NCI-H2227 treated with DMSO at 0.1 percent for 48 hours (cell line): ENCODE data around the gene SPATS2L.
A peak's percentile ranks its signal among the peaks of the same experiment; 100 is the strongest.

Experiments used
- DNase-seq: peaks from one replicate; lab custom pipeline; 2025; lab: John Stamatoyannopoulos, UW

SPATS2L gene

GRCh38 chr2:200297989-200298388 lies 8.5 kb upstream of the SPATS2L start:
- no peak for DNase-seq

GRCh38 chr2:200298816-200299215 lies 7.7 kb upstream of the SPATS2L start:
- no peak for DNase-seq

GRCh38 chr2:200300065-200300464 lies 6.4 kb upstream of the SPATS2L start:
- DNase-seq, result no peak

DNA sequence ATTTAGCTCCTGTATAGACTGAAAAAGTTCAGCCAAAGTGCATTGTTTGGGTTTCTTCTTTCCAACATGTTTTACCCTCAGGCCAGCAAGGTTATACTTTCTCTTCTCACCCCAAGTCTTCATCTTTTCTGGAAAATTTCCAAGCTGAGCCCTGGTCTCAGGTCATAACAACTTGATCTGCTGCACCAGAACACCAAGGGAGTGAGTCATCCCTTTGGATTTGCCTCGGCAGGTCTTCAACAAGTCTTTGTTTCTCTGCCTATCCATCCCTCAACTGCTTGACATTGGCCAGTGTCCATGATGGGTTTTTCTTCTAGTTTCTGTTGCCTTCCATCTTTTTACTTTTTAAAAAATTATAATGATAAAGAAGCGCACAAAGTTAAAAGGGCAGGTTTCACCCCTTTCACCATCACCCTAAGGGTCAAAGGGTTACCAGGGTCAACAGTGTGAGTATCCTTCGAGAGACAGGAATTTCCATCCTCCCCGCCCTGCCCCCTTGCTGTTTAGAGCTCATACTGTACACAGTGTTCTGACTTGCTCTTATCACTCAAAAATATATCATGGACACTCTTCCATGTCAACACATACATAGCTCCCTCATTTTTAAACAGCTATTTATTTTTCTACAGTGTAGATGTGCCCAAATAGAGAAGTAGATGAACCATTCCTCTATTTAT lies 5.7 kb upstream of the SPATS2L start:
- DNase-seq, result no peak

DNA sequence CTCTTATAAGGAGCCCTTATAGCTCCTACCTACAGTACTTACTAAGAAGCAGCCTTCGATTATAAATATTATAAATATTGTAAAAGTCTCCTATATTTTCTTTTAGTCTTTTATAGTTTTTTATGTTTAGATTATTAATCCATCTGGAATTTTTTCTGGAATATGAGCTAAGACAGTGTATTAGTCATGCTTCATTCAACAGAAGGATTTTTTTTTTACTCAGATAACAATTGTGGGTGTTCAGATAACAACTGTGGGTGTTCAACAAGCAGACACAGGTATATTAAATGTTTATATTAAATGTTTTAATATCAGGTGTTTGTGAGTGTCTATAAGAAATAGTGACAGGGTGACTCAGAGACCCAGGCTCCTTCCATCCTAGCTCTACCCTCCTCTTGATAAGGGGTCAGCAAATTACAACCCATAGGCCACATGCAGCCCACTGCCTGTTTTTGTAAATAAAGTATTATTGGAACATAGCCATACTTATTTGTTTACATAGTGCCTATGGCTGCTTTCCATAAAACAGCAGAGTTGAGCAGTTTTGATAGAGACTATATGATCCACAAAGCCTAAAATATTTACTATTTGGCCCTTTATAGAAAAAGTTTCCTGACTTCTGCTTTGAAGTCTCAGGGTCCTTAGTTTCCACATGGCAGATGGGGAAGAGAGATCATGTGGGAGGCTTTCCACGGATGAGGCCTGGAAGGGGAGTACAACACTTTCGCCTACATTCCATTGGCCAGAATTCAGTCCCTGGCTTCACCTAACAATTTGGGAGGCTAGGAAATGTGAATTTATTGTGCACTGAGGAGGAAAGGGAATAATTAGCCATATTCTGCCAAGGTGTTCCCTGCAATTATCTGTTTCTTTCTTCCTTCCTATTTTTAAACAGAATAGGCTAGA lies 4.3 kb upstream of the SPATS2L start:
- DNase-seq, result no peak

DNA sequence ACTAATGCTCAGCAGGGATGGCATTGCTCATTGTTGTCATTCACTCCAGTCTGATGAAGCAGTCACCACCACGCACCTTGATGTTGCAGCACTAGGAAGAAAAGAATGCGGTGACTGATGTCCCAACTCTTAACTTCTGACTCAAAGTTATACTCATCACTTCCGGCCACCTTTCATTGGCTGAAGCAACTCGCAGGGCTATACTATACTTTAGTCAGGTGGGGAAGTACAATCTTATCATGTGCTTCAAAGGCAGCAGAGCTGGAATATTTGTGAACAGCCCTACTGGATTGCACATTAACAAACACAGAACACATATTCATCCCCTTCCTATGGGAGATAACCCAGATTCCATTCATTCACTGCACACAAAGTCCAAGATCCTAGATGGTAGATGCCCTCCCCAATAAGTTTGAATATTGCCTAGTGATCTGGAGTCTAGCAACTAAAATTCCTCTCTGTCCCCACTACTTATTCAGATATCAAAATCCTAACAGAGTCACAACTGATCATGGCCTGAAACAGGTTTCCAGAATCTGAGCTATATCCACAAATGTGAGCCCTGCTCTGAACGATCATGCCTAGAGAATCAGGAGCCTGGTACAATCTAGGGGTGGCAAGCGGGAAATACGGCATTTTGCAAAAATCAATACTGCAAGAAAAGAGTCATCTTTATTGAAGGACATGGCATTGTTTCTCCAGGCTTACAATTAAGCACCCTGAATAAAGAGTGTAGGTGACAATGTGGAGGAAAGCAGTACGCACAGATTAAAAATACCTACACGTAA lies 3.4 kb upstream of the SPATS2L start:
- DNase-seq, result no peak

GRCh38 chr2:200305797-200306195 lies 697 bp upstream of the SPATS2L start:
- DNase-seq, result peak; percentile 80

- DNase-seq, result peak; percentile 42
Observed at GRCh38 chr2:200306931-200307723, 634 bp downstream of the SPATS2L start.

- no peak for DNase-seq
Observed at GRCh38 chr2:200307724-200308545, 1.4 kb downstream of the SPATS2L start.

- peak; percentile 8 for DNase-seq
Observed at GRCh38 chr2:200308546-200309295, 2.2 kb downstream of the SPATS2L start.

DNA sequence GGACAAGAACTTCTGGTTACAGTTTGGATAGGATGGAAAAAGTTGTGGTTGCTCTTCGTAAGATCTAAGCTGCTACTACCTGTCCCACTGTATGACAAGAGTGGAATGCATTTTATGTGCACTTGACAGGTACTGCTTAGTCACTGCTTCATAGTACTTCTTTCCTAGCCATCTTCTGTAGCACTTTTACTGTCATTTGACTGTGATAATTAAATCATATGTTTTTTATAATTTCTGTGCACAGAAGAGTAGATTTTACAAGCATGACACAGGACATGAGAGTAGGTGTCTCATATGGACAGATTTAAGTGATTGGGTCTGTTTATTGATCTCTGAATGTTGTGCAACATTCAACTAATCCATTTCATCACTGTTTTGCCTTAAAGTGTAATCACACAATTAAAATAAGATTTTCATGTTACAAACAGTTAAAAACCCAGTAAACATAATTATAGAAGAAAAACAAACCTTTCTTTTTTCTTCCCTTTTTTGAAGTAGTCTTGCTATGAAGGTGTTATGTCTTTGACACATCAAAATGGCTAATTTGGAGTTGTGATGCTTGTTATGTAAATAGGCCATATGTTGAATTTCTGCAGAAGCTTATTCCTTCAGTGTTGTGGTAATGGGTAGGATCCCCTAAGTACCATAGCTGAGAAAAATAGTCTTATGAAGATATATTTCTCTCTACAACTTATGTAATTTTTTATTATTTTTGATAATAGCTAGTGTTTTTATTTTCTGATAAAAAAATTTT lies 3.0 kb downstream of the SPATS2L start:
- no peak for DNase-seq

GRCh38 chr2:200310545-200310971 lies 4.1 kb downstream of the SPATS2L start:
- DNase-seq, result no peak

DNA sequence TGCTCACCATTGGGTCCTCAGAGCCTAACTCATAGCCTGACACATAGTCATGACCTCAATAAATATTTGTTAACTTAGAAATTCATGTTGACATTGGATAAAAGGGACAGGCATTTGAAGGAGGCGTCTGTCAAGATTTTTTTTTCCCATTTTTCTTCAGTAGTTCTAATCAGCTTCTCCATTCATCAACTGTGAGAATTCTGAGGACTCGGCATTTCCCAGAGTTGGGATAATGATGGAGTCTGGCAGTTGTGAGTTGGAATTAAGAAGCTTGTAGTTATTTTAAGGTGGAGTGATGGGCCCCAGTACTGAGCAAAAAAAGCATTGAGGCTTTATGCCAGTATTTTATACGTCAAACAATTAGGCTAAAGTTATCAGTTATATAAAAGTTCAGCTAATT lies 4.6 kb downstream of the SPATS2L start:
- DNase-seq, result no peak

DNA sequence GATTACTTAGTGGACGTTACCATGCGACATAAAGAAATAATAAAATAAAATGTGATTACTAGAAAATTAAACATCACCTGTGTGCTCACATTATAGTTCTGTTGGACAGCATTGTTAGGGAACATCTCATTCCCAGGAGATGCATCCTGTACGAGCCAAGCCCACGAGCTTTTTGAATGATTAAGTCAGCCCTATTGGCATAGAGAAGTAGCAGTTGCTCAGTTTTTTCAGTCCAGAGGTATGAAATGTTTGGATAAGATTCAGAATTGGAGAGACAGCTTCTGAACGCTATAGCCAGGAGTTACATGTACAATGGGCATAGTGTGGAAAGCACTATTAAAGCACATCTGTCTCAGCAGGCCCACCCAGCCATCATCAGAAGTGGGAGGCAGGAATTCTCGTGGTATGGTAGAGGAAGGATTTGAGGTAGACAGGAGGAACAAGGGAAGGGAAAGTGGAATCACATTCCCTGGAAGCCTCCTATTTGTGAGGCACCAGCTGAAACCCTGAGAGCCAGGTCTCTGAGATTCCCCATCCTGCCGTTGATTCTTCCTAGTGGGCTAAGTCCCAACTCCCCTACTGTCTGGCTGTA lies 8.6 kb downstream of the SPATS2L start:
- DNase-seq, result no peak

DNA sequence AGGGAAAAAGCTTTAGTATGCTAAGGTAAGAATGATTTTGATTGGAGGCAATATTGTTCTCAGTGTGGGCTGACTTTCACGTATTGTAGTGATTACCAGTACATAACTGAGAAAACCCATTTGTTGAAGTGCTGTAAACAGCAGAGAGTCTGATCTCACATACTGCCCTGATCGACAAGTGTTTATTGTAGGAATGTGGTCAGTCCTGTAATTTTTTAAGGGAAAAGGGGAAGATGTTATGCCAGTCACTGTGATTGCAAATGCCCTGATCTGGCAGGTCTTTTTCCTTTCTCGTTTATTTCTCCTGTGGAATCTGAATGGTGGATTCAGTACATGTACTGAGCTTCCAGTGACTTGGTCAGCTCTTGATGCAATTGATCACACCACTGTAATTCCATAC lies 11.5 kb downstream of the SPATS2L start:
- no peak for DNase-seq

GRCh38 chr2:200318940-200319435 lies 12.5 kb downstream of the SPATS2L start:
- DNase-seq, result no peak

DNA sequence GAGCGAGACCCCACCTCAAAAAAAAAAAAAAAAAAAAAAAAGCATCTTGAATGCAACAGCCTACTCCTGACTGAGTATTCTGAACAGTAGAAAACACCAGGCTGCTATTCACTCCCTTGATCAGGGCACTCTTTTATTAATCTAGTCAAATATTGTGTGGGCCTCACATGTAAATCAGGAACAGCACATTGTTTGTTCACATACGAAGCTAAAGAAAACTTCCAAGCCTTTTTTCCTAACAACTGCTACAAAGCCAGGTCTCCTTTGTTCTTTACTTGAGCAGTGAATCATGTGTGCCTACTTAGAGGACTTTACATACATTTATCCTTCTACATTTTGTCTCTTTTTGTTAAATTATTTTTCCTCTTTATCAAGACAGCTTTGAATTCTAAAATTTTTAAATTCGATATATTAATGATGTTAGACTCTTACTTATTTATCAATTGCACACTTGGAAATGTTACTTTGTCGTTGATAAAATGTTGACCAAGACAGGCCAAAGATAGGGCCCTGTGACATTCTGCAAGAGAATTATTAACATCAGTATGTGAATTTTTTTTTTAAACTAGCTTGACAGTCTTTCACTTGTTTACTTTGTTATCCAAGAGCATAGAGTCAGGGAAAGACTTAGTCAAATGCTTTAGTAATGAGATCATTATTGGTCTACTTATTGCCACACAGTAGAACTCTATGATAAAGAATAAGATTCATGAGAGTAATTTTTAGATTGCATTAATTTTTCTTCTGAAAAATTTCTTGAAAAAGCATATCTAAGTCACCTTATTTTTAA lies 13.2 kb downstream of the SPATS2L start:
- DNase-seq, result no peak

DNA sequence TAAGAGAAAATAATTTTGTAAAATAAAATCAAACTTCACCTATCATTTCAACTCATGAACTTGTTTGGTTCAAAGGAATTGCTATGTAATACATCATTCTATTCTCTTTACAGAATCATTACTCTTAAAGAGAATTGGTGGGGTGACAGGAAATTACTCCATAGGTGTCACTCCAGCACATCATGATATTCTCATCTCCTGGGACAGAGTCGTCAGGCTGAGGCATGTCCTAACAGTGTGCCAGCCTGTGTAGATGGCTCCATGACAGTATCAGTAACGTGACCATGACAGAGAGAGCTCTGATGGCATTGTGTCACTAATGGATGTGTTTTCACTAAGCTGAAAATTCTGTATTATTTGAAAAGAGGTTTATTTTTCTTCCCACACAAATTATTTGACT lies 13.9 kb downstream of the SPATS2L start:
- no peak for DNase-seq
